ENCODE data around the gene COL2A1. TPM values are rescaled to one million over a fixed set of nuclear protein-coding genes. Genes with fewer than 3 reads are reported as not detected.
A peak's percentile ranks its signal among the peaks of the same experiment; 100 is the strongest.

The COL2A1 gene
- total RNA-seq, 3 donors from 2014 or later (not counting 1 experiment from before 2014, with no cell fraction given): not detected

GRCh38 chr12:47940773-47941474 lies 63.4 kb downstream of the COL2A1 start:
- H3K36me3 Mint-ChIP-seq: no peaks in the 10 kb centered on the region
- H3K9me3 Mint-ChIP-seq: no peaks in the 10 kb centered on the region
- DNase-seq (no peak), ATAC-seq (peak in 2 of 3 donors; percentile 54 to 78)
- H3K27ac Mint-ChIP-seq: no peak overlapping the region
- H3K4me1 ChIP-seq (ENCODE audit: control insufficient read depth, insufficient read depth, low read length): peaks cover 26% of the 10 kb centered on the region
- no peak overlapping the region for H3K4me3 ChIP-seq (ENCODE audit: low read length)
- 40% methylated on average over 10 of the region's 10 CpGs for WGBS (ENCODE audit: insufficient coverage)
- H3K4me1 Mint-ChIP-seq: peaks cover 15 to 20% of the 10 kb centered on the region in 2 donors
- H3K9me3 ChIP-seq (ENCODE audit: control insufficient read depth, insufficient read depth, low read length): no peaks in the 10 kb centered on the region
- TF ChIP-seq CTCF (IDR thresholded peaks at IDR 0.05): no peak
- peaks cover 34 to 35% of the 10 kb centered on the region in 2 donors for H3K27me3 Mint-ChIP-seq (ENCODE audit: low read depth in 2 of 2)
- peak overlapping the region; percentile 61 for H3K4me3 Mint-ChIP-seq
- no peak overlapping the region for H3K27ac ChIP-seq (ENCODE audit: low read length)
- peaks cover 29% of the 10 kb centered on the region for H3K27me3 ChIP-seq (ENCODE audit: control insufficient read depth, insufficient read depth, low read length)
- no peaks in the 10 kb centered on the region for H3K36me3 ChIP-seq (ENCODE audit: control insufficient read depth, insufficient read depth, low read length)
- intact Hi-C loops (cut with micrococcal nuclease): no loop called here

GRCh38 chr12:47939009-47939601 lies 65.2 kb downstream of the COL2A1 start:
- peaks cover 26% of the 10 kb centered on the region for H3K4me1 ChIP-seq (ENCODE audit: control insufficient read depth, insufficient read depth, low read length)
- H3K27me3 ChIP-seq (ENCODE audit: control insufficient read depth, insufficient read depth, low read length): peaks cover 29% of the 10 kb centered on the region
- WGBS (ENCODE audit: insufficient coverage): 82% methylated on average over 6 of the region's 6 CpGs
- Mint-ChIP-seq H3K27ac (no peak overlapping the region), H3K4me1 (peaks cover 15 to 20% of the 10 kb centered on the region in 2 donors), H3K27me3 (ENCODE audit: low read depth in 2 of 2) (peaks cover 35 to 36% of the 10 kb centered on the region in 2 donors), H3K9me3 (no peaks in the 10 kb centered on the region), H3K4me3 (no peak overlapping the region), H3K36me3 (no peaks in the 10 kb centered on the region)
- ATAC-seq: no peak
- no peak for DNase-seq
- no peak overlapping the region for H3K27ac ChIP-seq (ENCODE audit: low read length)
- no peaks in the 10 kb centered on the region for H3K9me3 ChIP-seq (ENCODE audit: control insufficient read depth, insufficient read depth, low read length)
- no peaks in the 10 kb centered on the region for H3K36me3 ChIP-seq (ENCODE audit: control insufficient read depth, insufficient read depth, low read length)
- TF ChIP-seq CTCF (IDR thresholded peaks at IDR 0.05): no peak
- intact Hi-C loops (cut with micrococcal nuclease): no loop called here
- H3K4me3 ChIP-seq (ENCODE audit: low read length): no peak overlapping the region

- H3K9me3 ChIP-seq (ENCODE audit: control insufficient read depth, insufficient read depth, low read length): no peaks in the 10 kb centered on the region
- WGBS (ENCODE audit: insufficient coverage): 96% methylated on average over 4 of the region's 4 CpGs
- H3K27ac ChIP-seq (ENCODE audit: low read length): no peak overlapping the region
- Mint-ChIP-seq H3K27ac (no peak overlapping the region), H3K9me3 (no peaks in the 10 kb centered on the region), H3K4me3 (no peak overlapping the region), H3K36me3 (no peaks in the 10 kb centered on the region), H3K27me3 (ENCODE audit: low read depth in 2 of 2) (peaks cover 33 to 36% of the 10 kb centered on the region in 2 donors), H3K4me1 (peaks cover 15 to 20% of the 10 kb centered on the region in 2 donors)
- intact Hi-C loops (cut with micrococcal nuclease): no loop called here
- H3K36me3 ChIP-seq (ENCODE audit: control insufficient read depth, insufficient read depth, low read length): no peaks in the 10 kb centered on the region
- peaks cover 26% of the 10 kb centered on the region for H3K4me1 ChIP-seq (ENCODE audit: control insufficient read depth, insufficient read depth, low read length)
- H3K4me3 ChIP-seq (ENCODE audit: low read length): no peak overlapping the region
- ATAC-seq: no peak
- DNase-seq: no peak
- no peak for TF ChIP-seq CTCF (IDR thresholded peaks at IDR 0.05)
- H3K27me3 ChIP-seq (ENCODE audit: control insufficient read depth, insufficient read depth, low read length): peaks cover 26% of the 10 kb centered on the region
These were observed 65.7 kb downstream of the COL2A1 start for GRCh38 chr12:47938594-47938993.
